ENCODE measurements around the gene KANK3. TPM values are rescaled to one million over a fixed set of nuclear protein-coding genes. Genes with fewer than 3 reads are reported as not detected.
"Not testable (repeated sequence)": the region's sequence is repeated elsewhere in the genome, so short reads cannot be mapped to it uniquely, and the experiment has no call there.

The KANK3 gene
- total RNA-seq, 1 donor from 2014 or later: 10.4 TPM

DNA sequence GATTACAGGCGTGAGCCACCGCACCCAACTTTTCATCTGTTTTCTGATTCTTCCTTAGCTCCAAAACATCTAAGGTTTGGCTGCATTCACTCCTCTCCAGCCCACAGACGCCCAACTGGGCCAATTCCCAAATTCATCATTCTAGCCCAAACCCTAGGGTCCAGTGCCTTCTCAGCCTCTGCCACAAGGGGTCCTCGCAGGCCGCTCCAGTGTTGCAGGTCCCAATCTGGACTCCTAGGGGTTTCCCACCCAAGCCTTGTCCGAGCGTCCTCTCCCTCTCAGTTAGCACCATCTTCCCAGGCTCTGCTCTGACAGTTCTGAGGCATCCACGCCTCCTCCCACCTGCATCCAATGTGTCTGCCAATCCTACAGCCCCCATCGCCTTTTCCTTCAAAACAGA, 66.6 kb downstream of the KANK3 start:
- H3K9ac ChIP-seq (ENCODE audit: low read depth in 1 of 3, low read length in 3 of 3); H3K4me3 ChIP-seq (ENCODE audit: low read length in 3 of 3); H3K36me3 ChIP-seq (ENCODE audit: control insufficient read depth in 3 of 3, insufficient read depth in 3 of 3, low read length in 3 of 3); H3K9me3 ChIP-seq (ENCODE audit: control insufficient read depth in 3 of 3, low read length in 3 of 3); H3K27me3 ChIP-seq (ENCODE audit: control insufficient read depth in 3 of 3, insufficient read depth in 3 of 3, low read length in 3 of 3); H3K27ac ChIP-seq (ENCODE audit: low read depth, low read length); H3K4me1 ChIP-seq (ENCODE audit: control insufficient read depth in 3 of 3, insufficient read depth in 3 of 3, low read length in 3 of 3): not testable (repeated sequence)

Small RNA genes lying within 50 kb of the gene (small RNA-seq; reads per million reads assigned to genes)
- not detected for gene MIR4999

Other genes with a start within 250 kb of the KANK3 start
- 4.2 TPM for gene FBN3, start 193.7 kb downstream of the KANK3 start, total RNA-seq
- gene CERS4, start 133.9 kb downstream of the KANK3 start, total RNA-seq: 17.7 TPM
- gene CD320, start 34.9 kb downstream of the KANK3 start, total RNA-seq: 11.5 TPM
- gene NDUFA7, start 21.9 kb downstream of the KANK3 start, total RNA-seq: 21.4 TPM
- 371 TPM for gene RPS28, start 21.8 kb downstream of the KANK3 start, total RNA-seq
- 1.0 TPM for gene ANGPTL4, start 20.9 kb upstream of the KANK3 start, total RNA-seq
- gene RAB11B, start 47.1 kb upstream of the KANK3 start, total RNA-seq: 64.2 TPM
- 38.1 TPM for gene MARCHF2, start 70.0 kb upstream of the KANK3 start, total RNA-seq
- 59.0 TPM for gene HNRNPM, start 101.7 kb upstream of the KANK3 start, total RNA-seq
- gene PRAM1, start 159.4 kb upstream of the KANK3 start, total RNA-seq: 1.0 TPM
- gene ZNF414, start 170.9 kb upstream of the KANK3 start, total RNA-seq: 4.2 TPM
- 7.8 TPM for gene MYO1F, start 234.2 kb upstream of the KANK3 start, total RNA-seq